HCT116 (cell line): ENCODE measurements around the gene TALDO1. TPM values are rescaled to one million over a fixed set of nuclear protein-coding genes. Genes with fewer than 3 reads are reported as not detected.

Experiments used
- ATF3 ChIP-seq: IDR thresholded peaks from 2 replicates; pipeline ENCODE4 v1.6.1; 2012
- CBX3 ChIP-seq: IDR thresholded peaks from 2 replicates; pipeline ENCODE4 v1.6.1; 2012; ENCODE audit warnings: low read depth
- CEBPB ChIP-seq: IDR thresholded peaks from 2 replicates; pipeline ENCODE4 v1.6.1; 2012; ENCODE audit warnings: low read depth
- EGR1 ChIP-seq: IDR thresholded peaks from 2 replicates; pipeline ENCODE4 v1.6.1; 2012; ENCODE audit warnings: low read depth
- JUND ChIP-seq: IDR thresholded peaks from 2 replicates; pipeline ENCODE4 v1.6.1; 2012
- MAX ChIP-seq: IDR thresholded peaks from 2 replicates; pipeline ENCODE4 v1.6.1; 2012
- POLR2A ChIP-seq: IDR thresholded peaks from 2 replicates; pipeline ENCODE4 v1.7.0; 2011; ENCODE audit warnings: borderline replicate concordance; ENCODE audit not compliant: insufficient read depth, insufficient read length; ENCODE audit errors: extremely low read depth
- POLR2AphosphoS5 ChIP-seq: IDR thresholded peaks from 2 replicates; pipeline ENCODE4 v1.6.1; 2011; ENCODE audit warnings: mild to moderate bottlenecking, low read depth, low read length, moderate library complexity
- RAD21 ChIP-seq: IDR thresholded peaks from 2 replicates; pipeline ENCODE4 v1.6.1; 2012; ENCODE audit warnings: low read depth, mild to moderate bottlenecking
- TCF7L2 ChIP-seq: IDR thresholded peaks from 2 replicates; pipeline ENCODE4 v1.7.0; 2011; ENCODE audit warnings: borderline replicate concordance, inconsistent platforms; ENCODE audit not compliant: insufficient read depth, insufficient read length; ENCODE audit errors: extremely low read depth
- ZBTB33 ChIP-seq: IDR thresholded peaks from 2 replicates; pipeline ENCODE4 v1.6.1; 2011; ENCODE audit warnings: mild to moderate bottlenecking, low read length, moderate library complexity; ENCODE audit not compliant: insufficient replicate concordance; ENCODE audit errors: extremely low read depth
- ZFX ChIP-seq: fragments of 450-650 bp; IDR thresholded peaks from 2 replicates; pipeline ENCODE4 v1.6.1; 2017
- total RNA-seq: library from RNA; stranded (reverse); gene quantifications from one replicate; pipeline ENCODE4 v1.2.1, GENCODE V29; 2021; ENCODE audit not compliant: unreplicated experiment

TALDO1 gene
- total RNA-seq, 1 experiment from 2014 or later: 242 TPM

- TF ChIP-seq POLR2A: no peak
- no peak for TF ChIP-seq CBX3
- no peak for TF ChIP-seq POLR2AphosphoS5
- no peak for TF ChIP-seq RAD21
- no peak for TF ChIP-seq MAX
- no peak for TF ChIP-seq TCF7L2
- no peak for TF ChIP-seq JUND
- no peak for TF ChIP-seq ZBTB33
- no peak for TF ChIP-seq ZFX
- no peak for TF ChIP-seq ATF3
- no peak for TF ChIP-seq EGR1
- no peak for TF ChIP-seq CEBPB
- TF ChIP-seq, all 23 proteins: peak for 0
Measured at GRCh38 chr11:776561-777287, 29.5 kb downstream of the TALDO1 start (continued).
